HG02610 (cell line): Measurements from ENCODE around the gene SDR42E2.
"Not testable (repeated sequence)": the region's sequence is repeated elsewhere in the genome, so short reads cannot be mapped to it uniquely, and the experiment has no call there.

Experiments used
- ATAC-seq: cut with Tn5 transposase; IDR thresholded peaks from one replicate; pipeline ENCODE4 v1.9.1; 2021; ENCODE audit warnings: mild to moderate bottlenecking, moderate library complexity; ENCODE audit not compliant: unreplicated experiment

The SDR42E2 gene

DNA sequence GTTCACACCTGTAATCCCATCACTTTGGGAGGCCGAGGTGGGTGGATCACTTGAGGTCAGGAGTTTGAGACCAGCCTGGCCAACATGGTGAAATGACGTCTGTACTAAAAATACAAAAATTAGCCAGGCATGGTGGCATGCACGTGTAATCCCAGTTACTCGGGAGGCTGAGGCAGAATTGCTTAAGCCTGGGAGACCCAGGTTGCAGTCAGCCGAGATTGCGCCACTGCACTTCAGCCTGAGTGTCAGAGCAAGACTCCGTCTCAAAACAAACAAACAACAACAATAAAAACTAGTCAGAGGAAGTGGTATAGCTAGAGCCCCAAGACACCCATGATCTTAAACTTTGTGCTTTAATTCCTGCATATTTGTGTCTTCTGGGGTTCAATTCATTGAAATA, 9.2 kb upstream of the SDR42E2 start:
- not testable (repeated sequence) for ATAC-seq

- no peak for ATAC-seq
Measured at GRCh38 chr16:22161401-22161800, 905 bp upstream of the SDR42E2 start.

DNA sequence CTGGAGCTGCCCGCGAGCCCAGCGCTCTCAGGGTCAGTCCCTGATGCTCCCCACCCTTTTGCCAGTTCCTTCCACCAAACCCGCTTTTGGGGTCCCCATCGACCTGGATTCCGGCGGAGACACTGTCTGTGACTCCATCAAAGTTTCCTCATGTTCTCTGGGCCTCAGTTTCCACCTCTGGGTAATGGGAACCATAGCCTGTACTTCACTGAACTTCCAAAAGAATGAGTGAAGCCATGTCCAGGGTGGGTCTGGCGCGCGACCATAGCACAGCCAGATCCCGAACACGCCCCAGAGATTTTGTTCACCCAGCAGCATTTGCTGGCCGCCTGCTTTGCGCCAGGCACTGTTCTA, 327 bp downstream of the SDR42E2 start:
- ATAC-seq, result no peak

- ATAC-seq, result no peak
Measured at GRCh38 chr16:22163806-22164205, 1.5 kb downstream of the SDR42E2 start.

DNA sequence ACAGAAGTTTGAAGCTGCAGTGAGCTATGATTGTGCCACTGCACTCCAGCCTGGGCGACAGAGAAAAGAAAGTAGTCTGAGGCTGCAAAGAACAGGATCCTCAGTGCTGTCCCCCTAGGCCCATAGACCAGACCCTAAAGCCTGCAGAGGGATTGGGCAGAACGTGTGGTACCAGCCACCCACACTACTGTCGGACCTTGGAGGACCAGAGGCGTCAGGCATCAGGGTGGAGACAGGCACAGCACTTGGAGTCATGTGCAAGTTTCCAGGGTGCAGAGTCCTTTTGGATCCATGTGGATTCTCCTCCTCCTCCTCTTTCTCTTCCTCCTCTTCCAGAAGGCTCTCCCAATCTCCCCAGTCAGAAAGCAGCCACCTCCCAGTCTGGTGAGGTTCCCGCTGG, 2.2 kb downstream of the SDR42E2 start:
- no peak for ATAC-seq

- no peak for ATAC-seq
Measured at GRCh38 chr16:22165508-22166285, 3.4 kb downstream of the SDR42E2 start.

DNA sequence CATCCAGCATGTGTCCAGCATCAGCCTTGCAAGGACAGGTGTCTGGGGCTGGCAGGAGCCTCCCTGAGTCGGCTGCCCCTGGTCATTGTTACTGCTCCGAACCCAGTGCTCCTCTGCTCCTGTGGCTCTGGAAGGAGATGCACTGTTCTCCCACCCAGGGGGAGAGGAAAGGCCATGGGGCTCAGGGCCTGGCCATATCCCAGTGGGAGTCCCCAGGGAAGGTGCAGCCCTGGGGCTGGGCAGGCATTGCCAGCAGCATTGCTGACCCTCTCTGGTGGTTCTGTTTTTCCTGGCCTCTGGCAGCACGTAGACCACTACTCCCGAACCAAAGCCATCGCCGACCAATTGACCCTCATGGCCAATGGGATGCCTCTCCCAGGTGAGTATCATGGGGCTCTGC, 9.6 kb downstream of the SDR42E2 start:
- no peak for ATAC-seq

- not testable (repeated sequence) for ATAC-seq
Measured at GRCh38 chr16:22172642-22173041, 10.3 kb downstream of the SDR42E2 start.

DNA sequence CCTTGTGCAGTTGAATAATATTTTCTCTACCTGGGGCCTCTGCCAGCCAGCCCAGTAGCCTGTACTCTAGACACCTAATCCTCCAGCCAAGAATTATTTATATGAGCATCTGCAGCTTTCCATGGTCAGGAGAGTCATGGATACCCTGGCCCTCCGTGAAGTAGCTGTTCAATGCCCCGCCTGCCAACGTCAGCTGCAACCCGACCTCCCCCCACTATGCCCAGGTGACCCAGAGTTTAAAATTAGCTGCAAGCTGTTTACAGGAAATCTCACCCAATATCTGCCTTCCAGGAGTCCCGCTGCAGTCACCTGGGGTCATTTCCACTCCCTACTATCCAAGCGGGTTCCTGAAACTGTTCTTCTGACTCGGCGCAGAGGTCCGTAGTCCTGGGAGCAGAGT, 12.3 kb downstream of the SDR42E2 start:
- ATAC-seq, result no peak

DNA sequence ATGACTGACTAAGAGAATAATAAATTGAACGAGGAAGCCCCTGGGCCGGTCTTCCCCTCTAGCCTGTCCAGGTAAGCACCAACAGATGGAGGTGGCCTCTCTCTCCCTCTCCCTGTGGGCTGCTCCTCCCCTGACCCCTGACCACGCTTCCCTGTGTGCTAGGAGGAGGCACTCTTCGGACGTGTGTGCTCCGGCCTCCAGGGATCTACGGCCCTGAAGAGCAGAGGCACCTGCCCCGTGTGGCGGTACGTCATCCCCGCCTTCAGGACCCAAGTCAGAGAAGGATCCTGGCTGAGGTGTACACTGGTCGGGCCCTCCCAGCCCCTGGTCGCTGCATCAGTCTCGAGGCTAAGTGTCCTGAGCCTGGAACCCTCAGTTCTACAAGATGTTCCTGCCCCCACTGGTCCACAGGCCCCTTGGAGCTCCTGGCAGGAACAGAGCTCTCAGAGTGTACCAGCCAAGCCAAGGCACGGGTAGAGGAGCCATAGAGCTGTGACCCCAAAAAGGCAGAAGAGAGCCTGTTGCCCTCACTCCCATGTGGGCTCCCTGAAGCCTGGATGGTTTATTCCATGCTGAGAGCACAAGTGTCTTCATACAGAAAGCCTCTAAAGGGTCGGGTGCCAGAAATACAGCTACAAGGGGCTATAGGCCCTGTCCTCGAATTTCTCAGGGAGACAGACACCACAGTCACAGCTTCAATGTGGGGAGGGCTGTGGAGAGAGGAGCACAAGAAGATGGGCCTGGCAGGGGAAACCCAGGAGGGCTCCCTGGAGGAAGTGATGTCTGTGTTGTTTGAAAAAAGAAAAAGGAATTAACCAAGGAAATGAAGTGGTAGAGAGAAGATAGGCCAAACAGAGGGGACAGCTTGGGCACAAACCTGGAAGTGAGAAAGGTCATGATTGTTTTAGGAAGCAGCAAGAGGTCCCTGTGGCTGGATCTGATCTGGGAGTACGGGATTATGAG, 15.9 kb downstream of the SDR42E2 start:
- no peak for ATAC-seq

DNA sequence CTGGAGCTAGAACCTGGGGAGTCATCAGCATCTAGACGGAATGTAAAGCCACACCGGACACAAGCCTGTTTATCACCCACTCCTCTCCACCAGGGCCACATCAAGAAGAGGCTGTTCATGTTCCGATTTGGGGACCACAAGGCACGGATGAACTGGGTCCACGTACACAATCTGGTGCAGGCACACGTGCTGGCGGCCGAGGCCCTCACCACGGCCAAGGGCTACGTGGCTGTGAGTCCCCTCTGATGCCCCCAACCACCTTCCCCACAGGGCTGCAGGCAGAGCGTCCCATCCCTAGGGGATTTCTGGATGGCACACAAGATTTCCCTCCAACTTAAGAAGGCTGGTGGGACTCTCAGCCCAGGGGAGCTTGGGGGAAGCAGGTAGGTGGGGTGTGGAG, 19.1 kb downstream of the SDR42E2 start:
- no peak for ATAC-seq

GRCh38 chr16:22181843-22182242, 19.5 kb downstream of the SDR42E2 start:
- ATAC-seq, result no peak

DNA sequence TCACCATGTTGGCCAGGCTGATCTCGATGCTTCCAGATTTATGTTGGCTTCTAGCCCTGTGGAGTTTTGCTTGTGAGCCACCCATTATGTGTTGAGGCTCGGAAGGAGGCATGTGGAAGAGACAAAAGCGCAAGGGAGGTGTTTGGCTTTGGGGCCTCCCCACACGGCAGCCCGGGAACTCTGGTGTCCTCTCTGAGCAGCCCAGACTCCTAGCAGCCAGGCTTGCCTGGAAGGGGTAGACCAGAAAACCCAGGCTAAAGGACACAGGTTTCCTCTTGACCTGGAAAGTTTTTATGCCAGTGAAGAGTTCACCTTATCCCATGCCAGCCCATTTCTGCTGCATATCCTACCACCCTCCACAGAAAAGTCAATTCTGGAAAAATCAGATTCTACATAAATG, 21.0 kb downstream of the SDR42E2 start:
- no peak for ATAC-seq

- ATAC-seq, result no peak
Measured at GRCh38 chr16:22183901-22184614, 21.8 kb downstream of the SDR42E2 start.

- no peak for ATAC-seq
Measured at GRCh38 chr16:22184615-22184968, 22.3 kb downstream of the SDR42E2 start.

GRCh38 chr16:22186517-22186916, 24.2 kb downstream of the SDR42E2 start:
- ATAC-seq, result no peak

DNA sequence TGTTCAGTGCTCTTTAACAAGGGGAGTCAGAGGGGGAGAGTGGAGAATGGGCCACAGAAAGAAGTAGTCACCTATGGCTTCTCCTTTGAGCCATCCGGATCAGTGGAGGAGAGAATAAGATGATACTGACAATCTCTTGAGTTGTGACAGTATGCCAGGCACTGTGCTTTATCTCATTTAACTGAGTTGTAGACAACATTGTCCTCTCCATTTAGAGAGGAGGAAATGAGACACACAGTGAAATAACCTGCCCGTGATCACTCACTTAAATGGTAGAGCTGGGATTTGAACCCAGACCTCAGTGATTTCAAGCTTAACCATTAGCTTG, 25.9 kb downstream of the SDR42E2 start:
- ATAC-seq, result no peak

- no peak for ATAC-seq
Measured at GRCh38 chr16:22188595-22189442, 26.5 kb downstream of the SDR42E2 start.

DNA sequence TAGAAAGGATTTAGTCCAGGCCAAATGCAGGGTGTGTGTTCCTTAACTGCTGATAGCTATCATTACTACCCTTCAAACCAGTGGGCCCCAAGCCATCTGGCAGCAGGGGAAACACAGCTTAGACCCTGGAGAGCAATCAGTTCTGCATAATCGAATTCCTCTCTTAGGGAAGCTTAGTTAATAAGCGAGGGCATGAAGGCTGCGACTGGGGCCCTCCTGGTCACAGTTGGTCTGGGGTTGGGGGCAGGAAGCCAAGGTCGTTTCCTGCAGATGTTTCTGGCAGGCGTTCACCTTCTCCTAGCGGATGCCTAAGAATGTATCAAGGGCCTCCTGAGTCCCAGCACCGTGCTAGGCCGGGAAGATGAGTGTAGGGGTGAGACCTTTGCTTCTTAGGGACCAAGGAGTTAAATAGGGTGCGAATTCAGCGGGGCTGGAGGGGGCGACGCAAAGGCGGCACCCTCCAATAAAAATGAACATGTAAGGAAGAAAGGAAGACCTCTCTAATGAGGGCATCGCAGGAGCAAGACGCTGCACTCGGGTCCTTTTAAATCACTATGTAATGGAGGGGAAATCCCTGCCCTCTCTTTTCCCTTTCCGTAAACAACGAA, 27.3 kb downstream of the SDR42E2 start:
- ATAC-seq, result no peak

GRCh38 chr16:22190081-22190775, 27.9 kb downstream of the SDR42E2 start:
- peak; percentile 62 for ATAC-seq
